ENCODE results near the gene HLA-DOB. TPM values are rescaled to one million over a fixed set of nuclear protein-coding genes. Genes with fewer than 3 reads are reported as not detected.

Gene HLA-DOB
- total RNA-seq (0.09 TPM), polyA plus RNA-seq (ENCODE audit: insufficient read depth in 1 of 8, insufficient read length in 8 of 8, low replicate concordance in 1 of 8) (under 1 TPM in 3 of 8 donors, not detected in 5; 0.14 to 0.33 (median 0.16) TPM)
- long read RNA-seq, donor 1, result 0 reads
- long read RNA-seq, donor 2, result 0 reads
- long read RNA-seq, donor 3, partial matches to known transcripts, result 0 of 1 reads
- long read RNA-seq, donor 3, other reads (novel, unspliced or antisense), result 0 of 1 reads
- long read RNA-seq, donor 4, result 0 reads
- long read RNA-seq, donor 5, result 0 reads
- long read RNA-seq, donor 6, result 0 reads
- long read RNA-seq, donor 7, result 0 reads
- long read RNA-seq, donor 8, result 0 reads
- long read RNA-seq, donor 9, partial matches to known transcripts, result 0 of 1 reads
- long read RNA-seq, donor 9, other reads (novel, unspliced or antisense), result 0 of 1 reads
- long read RNA-seq, donor 10, result 0 reads
- long read RNA-seq, donor 11, result 0 reads

- WGBS (ENCODE audit: insufficient coverage), result no CpG with 5 or more reads among the region's 3 CpGs
- Histone ChIP-seq H3K27ac (ENCODE audit: low read length) (no peak within 1 kb of the TSS), H3K27me3 (ENCODE audit: control insufficient read depth, insufficient read depth, low read length) (peaks cover 4% of the 10 kb centered on the region), H3K36me3 (ENCODE audit: control insufficient read depth, insufficient read depth, low read length) (no peaks in the 10 kb centered on the region), H3K9me3 (replicated peaks; ENCODE audit: control insufficient read depth, low read depth, low read length) (no peaks in the 10 kb centered on the region), H3K4me3 (ENCODE audit: low read length) (no peak within 1 kb of the TSS), H3K4me1 (ENCODE audit: control insufficient read depth, insufficient read depth, low read length) (no peaks in the 10 kb centered on the region)
- no peak for DNase-seq
These were observed at the start of gene HLA-DOB for GRCh38 chr6:32816746-32817204. Gene HLA-DOB (minus strand): TSS chr6:32817002. CDS start chr6:32816951, 51 bp downstream.

DNA sequence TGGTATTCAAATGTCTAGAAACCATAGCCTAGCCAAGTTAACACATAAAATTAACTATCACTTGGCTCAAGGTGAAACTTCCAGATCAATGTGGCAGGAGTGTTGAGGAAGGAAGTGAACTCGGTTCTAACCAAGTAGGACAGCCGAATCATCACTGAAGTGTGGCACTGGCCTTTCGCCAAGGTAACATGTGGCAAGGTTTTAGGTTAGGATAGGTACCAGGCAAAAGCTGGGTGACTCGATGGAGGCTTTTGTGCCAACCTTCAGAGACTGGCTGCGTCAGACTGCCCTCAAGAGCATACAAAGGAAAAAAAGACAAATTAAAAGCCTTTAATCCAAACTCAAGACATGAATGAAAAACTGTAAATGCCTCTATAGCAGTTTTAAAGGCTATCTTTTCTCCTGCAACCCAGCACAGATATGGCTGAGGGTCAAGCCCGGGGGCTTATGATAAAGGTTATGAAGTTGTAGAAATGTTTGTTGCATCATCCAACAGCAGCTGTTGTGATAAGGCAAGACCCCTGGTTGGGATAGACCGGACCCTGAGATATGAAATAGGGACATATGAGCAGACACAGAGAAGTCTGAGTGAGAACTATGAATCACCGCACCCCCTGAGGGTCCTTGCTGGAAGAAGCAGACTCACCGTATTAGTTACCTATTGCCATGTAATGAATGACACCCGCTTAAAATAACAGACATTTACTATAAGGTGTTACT is 49.1 kb upstream of the HLA-DOB start:
- Histone ChIP-seq H3K9me3 (replicated peaks; ENCODE audit: control insufficient read depth, low read depth, low read length) (no peaks in the 10 kb centered on the region), H3K36me3 (ENCODE audit: control insufficient read depth, insufficient read depth, low read length) (no peaks in the 10 kb centered on the region), H3K4me1 (ENCODE audit: control insufficient read depth, insufficient read depth, low read length) (no peaks in the 10 kb centered on the region), H3K27ac (ENCODE audit: low read length) (no peak overlapping the region), H3K27me3 (ENCODE audit: control insufficient read depth, insufficient read depth, low read length) (peaks cover 35% of the 10 kb centered on the region), H3K4me3 (ENCODE audit: low read length) (no peak overlapping the region)
- DNase-seq, result no peak
- 64% methylated on average over 7 of the region's 10 CpGs for whole genome bisulfite sequencing (ENCODE audit: insufficient coverage)

DNA sequence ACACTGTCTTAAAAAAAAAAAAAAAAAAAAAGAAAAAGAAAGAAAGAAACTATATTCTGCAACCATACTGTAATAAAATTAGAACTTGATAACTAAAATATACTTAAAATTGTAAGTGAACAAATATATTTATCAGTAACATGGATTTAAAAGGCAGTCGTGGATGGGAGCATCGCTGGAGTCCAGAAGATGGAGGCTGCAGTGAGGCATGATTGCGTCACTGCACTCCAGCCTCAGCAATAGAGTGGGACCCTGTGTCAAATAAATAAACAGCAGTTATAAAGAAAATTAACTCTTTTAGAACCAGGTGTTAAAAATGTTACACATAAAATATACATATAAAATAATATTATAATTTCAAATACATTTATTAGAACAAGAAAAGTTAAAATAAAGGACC is 45.9 kb upstream of the HLA-DOB start:
- H3K4me3 ChIP-seq (ENCODE audit: low read length), result no peak overlapping the region
- no peaks in the 10 kb centered on the region for H3K4me1 ChIP-seq (ENCODE audit: control insufficient read depth, insufficient read depth, low read length)
- H3K27me3 ChIP-seq (ENCODE audit: control insufficient read depth, insufficient read depth, low read length), result peaks cover 41% of the 10 kb centered on the region
- DNase-seq, result no peak
- H3K27ac ChIP-seq (ENCODE audit: low read length), result no peak overlapping the region
- H3K9me3 ChIP-seq (replicated peaks; ENCODE audit: control insufficient read depth, low read depth, low read length), result no peaks in the 10 kb centered on the region
- WGBS (ENCODE audit: insufficient coverage), result no CpG with 5 or more reads among the region's 3 CpGs
- H3K36me3 ChIP-seq (ENCODE audit: control insufficient read depth, insufficient read depth, low read length), result peaks cover 18% of the 10 kb centered on the region

DNA sequence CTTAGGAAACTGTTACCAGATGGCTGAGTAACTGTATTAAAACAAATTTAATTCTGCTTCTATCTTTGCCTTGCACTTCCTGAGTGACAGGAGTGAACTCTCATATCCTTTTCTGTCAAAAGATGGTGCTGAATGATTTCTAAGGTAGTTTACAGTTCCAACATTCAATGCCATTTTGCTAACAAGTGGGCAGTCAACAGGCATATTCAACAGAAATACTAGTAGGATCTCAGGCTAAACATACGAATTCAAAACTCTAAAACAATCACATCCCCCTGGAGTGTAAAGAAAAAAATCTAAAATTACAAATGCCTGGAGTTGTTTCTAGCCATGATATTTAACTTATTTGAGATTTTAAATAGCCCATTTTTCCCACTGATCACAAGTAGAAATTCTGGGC is 43.9 kb upstream of the HLA-DOB start:
- no peak for DNase-seq
- Histone ChIP-seq H3K4me3 (ENCODE audit: low read length) (no peak overlapping the region), H3K4me1 (ENCODE audit: control insufficient read depth, insufficient read depth, low read length) (no peaks in the 10 kb centered on the region), H3K27ac (ENCODE audit: low read length) (no peak overlapping the region), H3K27me3 (ENCODE audit: control insufficient read depth, insufficient read depth, low read length) (peaks cover 37% of the 10 kb centered on the region), H3K9me3 (replicated peaks; ENCODE audit: control insufficient read depth, low read depth, low read length) (no peaks in the 10 kb centered on the region), H3K36me3 (ENCODE audit: control insufficient read depth, insufficient read depth, low read length) (peaks cover 22% of the 10 kb centered on the region)
- WGBS (ENCODE audit: insufficient coverage), result no CpG with 5 or more reads among the region's 1 CpG

DNA sequence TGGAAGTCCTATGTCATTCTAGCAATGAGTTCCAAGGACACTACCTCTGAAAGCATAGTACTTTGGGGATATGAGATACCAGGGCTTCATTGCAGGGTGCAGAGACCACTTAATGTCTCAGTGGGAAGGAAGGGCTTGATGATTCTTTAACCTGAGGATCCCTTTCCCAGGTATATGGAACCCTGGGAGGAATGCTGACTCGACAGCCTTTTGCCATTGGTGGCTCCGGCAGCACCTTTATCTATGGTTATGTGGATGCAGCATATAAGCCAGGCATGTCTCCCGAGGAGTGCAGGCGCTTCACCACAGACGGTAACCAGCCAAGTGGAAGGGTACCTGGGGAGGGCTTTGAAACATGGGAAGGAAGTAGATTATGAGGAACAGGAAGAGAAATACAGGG is 41.4 kb upstream of the HLA-DOB start:
- H3K27ac ChIP-seq (ENCODE audit: low read length), result no peak overlapping the region
- no peaks in the 10 kb centered on the region for H3K9me3 ChIP-seq (replicated peaks; ENCODE audit: control insufficient read depth, low read depth, low read length)
- H3K4me1 ChIP-seq (ENCODE audit: control insufficient read depth, insufficient read depth, low read length), result peaks cover 9% of the 10 kb centered on the region
- no peak overlapping the region for H3K4me3 ChIP-seq (ENCODE audit: low read length)
- peaks cover 22% of the 10 kb centered on the region for H3K36me3 ChIP-seq (ENCODE audit: control insufficient read depth, insufficient read depth, low read length)
- peaks cover 39% of the 10 kb centered on the region for H3K27me3 ChIP-seq (ENCODE audit: control insufficient read depth, insufficient read depth, low read length)
- no peak for DNase-seq
- WGBS (ENCODE audit: insufficient coverage), result 84% methylated on average over 5 of the region's 5 CpGs

- Histone ChIP-seq H3K9me3 (replicated peaks; ENCODE audit: control insufficient read depth, low read depth, low read length) (no peaks in the 10 kb centered on the region), H3K4me1 (ENCODE audit: control insufficient read depth, insufficient read depth, low read length) (peaks cover 17% of the 10 kb centered on the region), H3K27me3 (ENCODE audit: control insufficient read depth, insufficient read depth, low read length) (peaks cover 40% of the 10 kb centered on the region), H3K27ac (ENCODE audit: low read length) (no peak overlapping the region), H3K4me3 (ENCODE audit: low read length) (no peak overlapping the region), H3K36me3 (ENCODE audit: control insufficient read depth, insufficient read depth, low read length) (peaks cover 22% of the 10 kb centered on the region)
- WGBS (ENCODE audit: insufficient coverage), result 83% methylated on average over 9 of the region's 14 CpGs
- DNase-seq, result no peak
These were observed 40.5 kb upstream of the HLA-DOB start for GRCh38 chr6:32857156-32857891.

- 81% methylated on average over 2 of the region's 8 CpGs for WGBS (ENCODE audit: insufficient coverage)
- Histone ChIP-seq H3K4me3 (ENCODE audit: low read length) (no peak overlapping the region), H3K9me3 (replicated peaks; ENCODE audit: control insufficient read depth, low read depth, low read length) (no peaks in the 10 kb centered on the region), H3K27me3 (ENCODE audit: control insufficient read depth, insufficient read depth, low read length) (peaks cover 41% of the 10 kb centered on the region), H3K27ac (ENCODE audit: low read length) (no peak overlapping the region), H3K36me3 (ENCODE audit: control insufficient read depth, insufficient read depth, low read length) (peaks cover 36% of the 10 kb centered on the region), H3K4me1 (ENCODE audit: control insufficient read depth, insufficient read depth, low read length) (peaks cover 23% of the 10 kb centered on the region)
- DNase-seq, result no peak
These were observed 38.8 kb upstream of the HLA-DOB start for GRCh38 chr6:32855467-32856174.

DNA sequence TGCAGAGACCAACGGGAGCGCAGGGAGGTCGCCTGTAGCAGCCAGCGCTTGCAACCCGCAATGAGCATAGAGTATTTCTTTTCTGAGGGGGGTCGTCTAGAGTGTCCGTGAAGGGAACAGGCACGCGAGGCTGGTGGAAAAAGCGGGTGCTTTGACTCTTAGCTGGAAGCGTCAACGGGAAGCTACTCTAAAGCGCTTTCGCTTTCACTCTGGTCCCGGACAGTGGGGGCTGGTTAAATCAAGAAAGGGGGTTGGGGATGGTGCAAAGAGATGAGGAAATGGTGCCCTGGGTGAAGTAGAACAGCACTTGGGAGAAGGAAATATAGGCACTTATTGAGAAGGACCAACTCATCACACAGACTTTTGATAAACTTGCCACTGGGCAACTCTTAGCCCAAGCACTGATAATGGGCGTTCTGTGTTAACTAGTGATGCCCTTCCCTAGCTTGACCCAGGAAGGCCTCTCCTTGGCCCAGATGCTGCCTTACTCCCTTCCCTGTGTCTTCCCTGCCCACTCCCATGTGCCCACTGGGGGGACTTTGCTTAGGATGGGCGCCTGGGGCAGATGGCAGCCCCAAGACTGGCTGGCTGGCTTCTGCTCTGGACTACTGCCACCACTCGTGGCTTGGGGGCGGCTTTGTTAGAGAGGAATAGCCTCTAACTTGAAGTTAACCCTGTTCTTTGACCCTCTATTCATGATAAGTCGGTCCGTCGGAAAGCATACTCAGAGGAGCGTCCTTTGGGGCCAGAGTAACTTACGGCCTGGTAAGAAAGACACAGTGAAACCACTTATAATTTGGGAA is 37.8 kb upstream of the HLA-DOB start:
- Histone ChIP-seq H3K27ac (ENCODE audit: low read length) (peak overlapping the region; percentile 99), H3K4me1 (ENCODE audit: control insufficient read depth, insufficient read depth, low read length) (peaks cover 23% of the 10 kb centered on the region), H3K27me3 (ENCODE audit: control insufficient read depth, insufficient read depth, low read length) (peaks cover 38% of the 10 kb centered on the region), H3K4me3 (ENCODE audit: low read length) (peak overlapping the region; percentile 64), H3K36me3 (ENCODE audit: control insufficient read depth, insufficient read depth, low read length) (peaks cover 46% of the 10 kb centered on the region), H3K9me3 (replicated peaks; ENCODE audit: control insufficient read depth, low read depth, low read length) (no peaks in the 10 kb centered on the region)
- 10% methylated on average over 18 of the region's 24 CpGs for WGBS (ENCODE audit: insufficient coverage)
- DNase-seq, result peak; percentile 69
